WTC11 (cell line): ENCODE measurements around the gene CAMK1. TPM values are rescaled to one million over a fixed set of nuclear protein-coding genes. Genes with fewer than 3 reads are reported as not detected.

Experiments used
- ATAC-seq: fragments of 200-7000 bp; cut with Tn5 transposase; 2 replicates; pipeline ENCODE4 v1.10.0; 2021; ENCODE audit warnings: mild to moderate bottlenecking, moderate library complexity
- CTCF ChIA-PET: fragments of 300-600 bp; sonication (Branson Sonifier 250); formaldehyde crosslinking; loops from one replicate; lab custom pipeline; 2021; ENCODE audit warnings: antibody characterized with exemption; lab: Charles Lee
- POLR2A ChIA-PET: fragments of 350-600 bp; sonication (Branson Sonifier 250); formaldehyde crosslinking; loops from one replicate; lab custom pipeline; 2021; ENCODE audit warnings: antibody characterized with exemption; lab: Charles Lee
- DNase-seq: peaks from one replicate; pipeline ENCODE4 v3.0.0; 2021; ENCODE audit warnings: low spot score
- H3K27ac Mint-ChIP-seq: 2 replicates; pipeline ENCODE4 v1.8.0; 2021; ENCODE audit warnings: mixed read lengths
- H3K27me3 Mint-ChIP-seq: 2 replicates; pipeline ENCODE4 v1.8.0; 2021; ENCODE audit warnings: low read depth, mild to moderate bottlenecking, moderate library complexity, mixed read lengths
- H3K36me3 Mint-ChIP-seq: 2 replicates; pipeline ENCODE4 v1.8.0; 2021; ENCODE audit warnings: mixed read lengths
- H3K4me1 Mint-ChIP-seq: 2 replicates; pipeline ENCODE4 v1.8.0; 2022; ENCODE audit warnings: mixed read lengths
- H3K4me3 Mint-ChIP-seq: 2 replicates; pipeline ENCODE4 v1.8.0; 2021; ENCODE audit warnings: mild to moderate bottlenecking, moderate library complexity, mixed read lengths
- H3K9me3 Mint-ChIP-seq: 2 replicates; pipeline ENCODE4 v1.8.0; 2021; ENCODE audit warnings: mixed read lengths
- ARID4B ChIP-seq: sonication (generic); formaldehyde crosslinking; IDR thresholded peaks from 2 replicates; pipeline ENCODE4 v1.8.0; 2023; ENCODE audit warnings: missing genetic modification reagents, mild to moderate bottlenecking, borderline replicate concordance
- ELF4 ChIP-seq: sonication (generic); formaldehyde crosslinking; IDR thresholded peaks from 2 replicates; pipeline ENCODE4 v1.8.1; 2022; ENCODE audit warnings: low read depth, mild to moderate bottlenecking, moderate library complexity, missing genetic modification reagents
- FOXJ3 ChIP-seq: sonication (generic); formaldehyde crosslinking; IDR thresholded peaks from 2 replicates; pipeline ENCODE4 v1.9.0; 2021; ENCODE audit warnings: missing genetic modification reagents, mild to moderate bottlenecking, borderline replicate concordance
- FOXK1 ChIP-seq: sonication (generic); formaldehyde crosslinking; IDR thresholded peaks from 2 replicates; pipeline ENCODE4 v1.8.0; 2022; ENCODE audit warnings: mild to moderate bottlenecking, moderate library complexity, missing genetic modification reagents
- HMGXB4 ChIP-seq: sonication (generic); formaldehyde crosslinking; IDR thresholded peaks from 2 replicates; pipeline ENCODE4 v1.8.1; 2023; ENCODE audit warnings: mild to moderate bottlenecking, moderate library complexity, missing genetic modification reagents
- NFATC4 ChIP-seq: fragments of 250-450 bp; sonication (Bioruptor Pico); IDR thresholded peaks from 2 replicates; pipeline ENCODE4 v1.9.0; 2021; ENCODE audit warnings: mild to moderate bottlenecking
- NFYB ChIP-seq: sonication (generic); formaldehyde crosslinking; conservative IDR thresholded peaks from 2 replicates; pipeline ENCODE4 v1.8.0; 2022; ENCODE audit warnings: low read depth, missing genetic modification reagents
- RELA ChIP-seq: sonication (generic); formaldehyde crosslinking; IDR thresholded peaks from 2 replicates; pipeline ENCODE4 v1.8.1; 2022; ENCODE audit warnings: missing genetic modification reagents, mild to moderate bottlenecking, borderline replicate concordance
- SMAD4 ChIP-seq: sonication (generic); formaldehyde crosslinking; IDR thresholded peaks from 2 replicates; pipeline ENCODE4 v1.8.0; 2022; ENCODE audit warnings: mild to moderate bottlenecking, missing genetic modification reagents
- SOX15 ChIP-seq: fragments of 250-450 bp; sonication (Bioruptor Pico); IDR thresholded peaks from 2 replicates; pipeline ENCODE4 v1.9.0; 2021; ENCODE audit warnings: mild to moderate bottlenecking
- SP1 ChIP-seq: sonication (generic); formaldehyde crosslinking; conservative IDR thresholded peaks from 2 replicates; pipeline ENCODE4 v1.8.1; 2022; ENCODE audit warnings: missing genetic modification reagents
- TP53 ChIP-seq: sonication (generic); formaldehyde crosslinking; IDR thresholded peaks from 2 replicates; pipeline ENCODE4 v1.8.1; 2023; ENCODE audit warnings: mild to moderate bottlenecking, missing genetic modification reagents
- ZBTB21 ChIP-seq: sonication (generic); formaldehyde crosslinking; IDR thresholded peaks from 2 replicates; pipeline ENCODE4 v1.8.1; 2023; ENCODE audit warnings: mild to moderate bottlenecking, missing genetic modification reagents, borderline replicate concordance
- ZNF121 ChIP-seq: sonication (generic); formaldehyde crosslinking; IDR thresholded peaks from 2 replicates; pipeline ENCODE4 v1.8.0; 2023; ENCODE audit warnings: missing genetic modification reagents
- ZNF416 ChIP-seq: fragments of 250-450 bp; sonication (Bioruptor Pico); IDR thresholded peaks from 2 replicates; pipeline ENCODE4 v1.9.0; 2021; ENCODE audit warnings: mild to moderate bottlenecking, inconsistent platforms
- ZNF423 ChIP-seq: fragments of 250-450 bp; sonication (Bioruptor Pico); IDR thresholded peaks from 2 replicates; pipeline ENCODE4 v2.1.2; 2022; ENCODE audit warnings: mild to moderate bottlenecking, moderate library complexity
- total RNA-seq: library from RNA; stranded (reverse); gene quantifications from 3 replicates; pipeline ENCODE4 v1.2.3, GENCODE V29; 2021
- TF ChIP-seq, protein P1 (sequence below): sonication (generic); formaldehyde crosslinking; IDR thresholded peaks from 2 replicates; pipeline ENCODE4 v1.8.0; 2022; ENCODE audit warnings: mild to moderate bottlenecking, missing genetic modification reagents
- TF ChIP-seq, protein P2 (sequence below): sonication (generic); formaldehyde crosslinking; conservative IDR thresholded peaks from 2 replicates; pipeline ENCODE4 v1.8.1; 2023; ENCODE audit warnings: mild to moderate bottlenecking, low read depth, missing genetic modification reagents, moderate library complexity
- TF ChIP-seq, protein P3 (sequence below): fragments of 250-450 bp; sonication (Bioruptor Pico); IDR thresholded peaks from 2 replicates; pipeline ENCODE4 v1.9.0; 2021; ENCODE audit warnings: mild to moderate bottlenecking
- TF ChIP-seq, protein P4 (sequence below): sonication (generic); formaldehyde crosslinking; IDR thresholded peaks from 2 replicates; pipeline ENCODE4 v1.8.1; 2022; ENCODE audit warnings: mild to moderate bottlenecking, moderate library complexity, missing genetic modification reagents
- TF ChIP-seq, protein P5 (sequence below): fragments of 250-450 bp; sonication (Bioruptor Pico); IDR thresholded peaks from 2 replicates; pipeline ENCODE4 v1.9.0; 2021; ENCODE audit warnings: mild to moderate bottlenecking

CAMK1 gene
- total RNA-seq, 1 experiment from 2014 or later, result 3.1 TPM

DNA sequence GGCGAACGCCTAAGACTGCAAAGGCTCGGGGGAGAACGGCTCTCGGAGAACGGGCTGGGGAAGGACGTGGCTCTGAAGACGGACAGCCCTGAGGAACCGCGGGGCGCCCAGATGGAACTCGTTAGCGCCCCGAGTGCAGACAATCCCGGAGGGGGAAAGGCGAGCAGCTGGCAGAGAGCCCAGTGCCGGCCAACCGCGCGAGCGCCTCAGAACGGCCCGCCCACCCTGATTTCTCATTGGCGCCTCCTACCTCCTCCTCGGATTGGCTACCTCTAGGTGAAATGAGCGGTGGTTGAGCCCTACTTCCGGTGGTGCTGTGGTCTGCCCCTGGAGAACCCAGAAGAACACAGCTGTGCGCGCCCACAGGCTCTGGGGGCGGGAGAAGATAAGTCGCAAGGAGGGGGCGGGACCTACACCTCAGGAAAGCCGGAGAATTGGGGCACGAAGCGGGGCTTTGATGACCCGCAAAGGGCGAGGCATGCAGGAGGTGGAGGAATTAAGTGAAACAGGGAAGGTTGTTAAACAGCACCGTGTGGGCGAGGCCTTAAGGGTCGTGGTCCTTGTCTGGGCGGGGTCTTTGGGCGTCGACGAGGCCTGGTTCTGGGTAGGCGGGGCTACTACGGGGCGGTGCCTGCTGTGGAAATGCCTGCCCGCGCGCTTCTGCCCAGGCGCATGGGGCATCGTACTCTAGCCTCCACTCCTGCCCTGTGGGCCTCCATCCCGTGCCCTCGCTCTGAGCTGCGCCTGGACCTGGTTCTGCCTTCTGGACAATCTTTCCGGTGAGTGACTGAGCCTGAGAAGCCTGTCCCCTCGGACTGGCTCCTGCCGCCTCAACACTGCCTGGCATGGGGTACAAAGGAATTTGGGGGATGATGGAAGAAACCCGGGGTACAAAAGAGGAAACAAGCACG, 19.8 kb downstream of the CAMK1 start, which contains the start of gene OGG1:
TSS of gene OGG1 (plus strand) at position 308 of the 911 bp plus-strand sequence. CDS start at position 643, 335 bp downstream.
- Mint-ChIP-seq H3K4me3 (peak within 1 kb of the TSS; percentile 98), H3K9me3 (no peaks in the 10 kb centered on the region), H3K27ac (peak within 1 kb of the TSS; percentile 99), H3K36me3 (peaks cover 45% of the 10 kb centered on the region), H3K27me3 (no peaks in the 10 kb centered on the region), H3K4me1 (peaks cover 11% of the 10 kb centered on the region)
- ATAC-seq (peak; percentile 96), DNase-seq (peak; percentile 96)
- CTCF ChIA-PET, result interaction anchor here (0.6 to 2.7 kb wide), 15 partner anchors 10 to 249 kb away, joined by 3 to 21 read pairs (median 4); partner anchors contain the start of genes ARPC4, BRPF1 and TADA3
- POLR2A ChIA-PET, result interaction anchor here (1.0 to 2.2 kb wide), 8 partner anchors 14 to 43 kb away, joined by 3 to 14 read pairs (median 4); partner anchors contain the start of genes ARPC4, BRPF1, CAMK1 and TADA3
- TF ChIP-seq, protein P1, sequence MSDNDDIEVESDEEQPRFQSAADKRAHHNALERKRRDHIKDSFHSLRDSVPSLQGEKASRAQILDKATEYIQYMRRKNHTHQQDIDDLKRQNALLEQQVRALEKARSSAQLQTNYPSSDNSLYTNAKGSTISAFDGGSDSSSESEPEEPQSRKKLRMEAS (CRISPR knock-in tag), result peak; percentile 55; the same call in 1 of the 2 replicates
- TF ChIP-seq, protein P2, sequence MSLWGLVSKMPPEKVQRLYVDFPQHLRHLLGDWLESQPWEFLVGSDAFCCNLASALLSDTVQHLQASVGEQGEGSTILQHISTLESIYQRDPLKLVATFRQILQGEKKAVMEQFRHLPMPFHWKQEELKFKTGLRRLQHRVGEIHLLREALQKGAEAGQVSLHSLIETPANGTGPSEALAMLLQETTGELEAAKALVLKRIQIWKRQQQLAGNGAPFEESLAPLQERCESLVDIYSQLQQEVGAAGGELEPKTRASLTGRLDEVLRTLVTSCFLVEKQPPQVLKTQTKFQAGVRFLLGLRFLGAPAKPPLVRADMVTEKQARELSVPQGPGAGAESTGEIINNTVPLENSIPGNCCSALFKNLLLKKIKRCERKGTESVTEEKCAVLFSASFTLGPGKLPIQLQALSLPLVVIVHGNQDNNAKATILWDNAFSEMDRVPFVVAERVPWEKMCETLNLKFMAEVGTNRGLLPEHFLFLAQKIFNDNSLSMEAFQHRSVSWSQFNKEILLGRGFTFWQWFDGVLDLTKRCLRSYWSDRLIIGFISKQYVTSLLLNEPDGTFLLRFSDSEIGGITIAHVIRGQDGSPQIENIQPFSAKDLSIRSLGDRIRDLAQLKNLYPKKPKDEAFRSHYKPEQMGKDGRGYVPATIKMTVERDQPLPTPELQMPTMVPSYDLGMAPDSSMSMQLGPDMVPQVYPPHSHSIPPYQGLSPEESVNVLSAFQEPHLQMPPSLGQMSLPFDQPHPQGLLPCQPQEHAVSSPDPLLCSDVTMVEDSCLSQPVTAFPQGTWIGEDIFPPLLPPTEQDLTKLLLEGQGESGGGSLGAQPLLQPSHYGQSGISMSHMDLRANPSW (CRISPR knock-in tag), result no peak
- TF ChIP-seq FOXJ3 (CRISPR knock-in tag) (no peak), RELA (CRISPR knock-in tag) (no peak), SP1 (CRISPR knock-in tag) (peak; percentile 84), ZNF416 (CRISPR knock-in tag) (no peak), ZNF121 (CRISPR knock-in tag) (peak; percentile 93), ZNF423 (CRISPR knock-in tag) (no peak), NFYB (CRISPR knock-in tag) (peak; percentile 56), ELF4 (CRISPR knock-in tag) (no peak), ARID4B (no peak; the same call in 1 of the 2 replicates), SMAD4 (CRISPR knock-in tag) (no peak), TP53 (CRISPR knock-in tag) (no peak), FOXK1 (CRISPR knock-in tag) (peak; percentile 73), HMGXB4 (CRISPR knock-in tag) (0 out of 2 replicates have a peak, but pooled peaks have one; percentile 9), NFATC4 (CRISPR knock-in tag) (no peak), ZBTB21 (CRISPR knock-in tag) (no peak), SOX15 (CRISPR knock-in tag) (no peak)
- TF ChIP-seq, protein P3, sequence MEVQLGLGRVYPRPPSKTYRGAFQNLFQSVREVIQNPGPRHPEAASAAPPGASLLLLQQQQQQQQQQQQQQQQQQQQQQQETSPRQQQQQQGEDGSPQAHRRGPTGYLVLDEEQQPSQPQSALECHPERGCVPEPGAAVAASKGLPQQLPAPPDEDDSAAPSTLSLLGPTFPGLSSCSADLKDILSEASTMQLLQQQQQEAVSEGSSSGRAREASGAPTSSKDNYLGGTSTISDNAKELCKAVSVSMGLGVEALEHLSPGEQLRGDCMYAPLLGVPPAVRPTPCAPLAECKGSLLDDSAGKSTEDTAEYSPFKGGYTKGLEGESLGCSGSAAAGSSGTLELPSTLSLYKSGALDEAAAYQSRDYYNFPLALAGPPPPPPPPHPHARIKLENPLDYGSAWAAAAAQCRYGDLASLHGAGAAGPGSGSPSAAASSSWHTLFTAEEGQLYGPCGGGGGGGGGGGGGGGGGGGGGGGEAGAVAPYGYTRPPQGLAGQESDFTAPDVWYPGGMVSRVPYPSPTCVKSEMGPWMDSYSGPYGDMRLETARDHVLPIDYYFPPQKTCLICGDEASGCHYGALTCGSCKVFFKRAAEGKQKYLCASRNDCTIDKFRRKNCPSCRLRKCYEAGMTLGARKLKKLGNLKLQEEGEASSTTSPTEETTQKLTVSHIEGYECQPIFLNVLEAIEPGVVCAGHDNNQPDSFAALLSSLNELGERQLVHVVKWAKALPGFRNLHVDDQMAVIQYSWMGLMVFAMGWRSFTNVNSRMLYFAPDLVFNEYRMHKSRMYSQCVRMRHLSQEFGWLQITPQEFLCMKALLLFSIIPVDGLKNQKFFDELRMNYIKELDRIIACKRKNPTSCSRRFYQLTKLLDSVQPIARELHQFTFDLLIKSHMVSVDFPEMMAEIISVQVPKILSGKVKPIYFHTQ (CRISPR knock-in tag), result no peak
- TF ChIP-seq, protein P4, sequence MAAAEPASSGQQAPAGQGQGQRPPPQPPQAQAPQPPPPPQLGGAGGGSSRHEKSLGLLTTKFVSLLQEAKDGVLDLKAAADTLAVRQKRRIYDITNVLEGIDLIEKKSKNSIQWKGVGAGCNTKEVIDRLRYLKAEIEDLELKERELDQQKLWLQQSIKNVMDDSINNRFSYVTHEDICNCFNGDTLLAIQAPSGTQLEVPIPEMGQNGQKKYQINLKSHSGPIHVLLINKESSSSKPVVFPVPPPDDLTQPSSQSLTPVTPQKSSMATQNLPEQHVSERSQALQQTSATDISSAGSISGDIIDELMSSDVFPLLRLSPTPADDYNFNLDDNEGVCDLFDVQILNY, result 0 out of 2 replicates have a peak, but pooled peaks have one; percentile 22
- TF ChIP-seq, protein P5, sequence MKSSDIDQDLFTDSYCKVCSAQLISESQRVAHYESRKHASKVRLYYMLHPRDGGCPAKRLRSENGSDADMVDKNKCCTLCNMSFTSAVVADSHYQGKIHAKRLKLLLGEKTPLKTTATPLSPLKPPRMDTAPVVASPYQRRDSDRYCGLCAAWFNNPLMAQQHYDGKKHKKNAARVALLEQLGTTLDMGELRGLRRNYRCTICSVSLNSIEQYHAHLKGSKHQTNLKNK (CRISPR knock-in tag), result no peak
